NCI-H524 treated with DMSO at 0.1 percent for 48 hours (cell line): Measurements from ENCODE around the gene GPX4.
A peak's percentile ranks its signal among the peaks of the same experiment; 100 is the strongest.

Experiments
- DNase-seq: peaks from one replicate; lab custom pipeline; 2025; lab: John Stamatoyannopoulos, UW

The GPX4 gene

GRCh38 chr19:1103708-1104310 lies at the start of gene GPX4:
TSS of gene GPX4 (plus strand) at chr19:1103994. CDS start at chr19:1104044, 50 bp downstream.
- peak; percentile 90 for DNase-seq

- no peak for DNase-seq
Observed at GRCh38 chr19:1054102-1055027, 49.4 kb upstream of the GPX4 start.

- no peak for DNase-seq
Observed at GRCh38 chr19:1055028-1055425, 48.8 kb upstream of the GPX4 start.

GRCh38 chr19:1055886-1056620 lies 47.7 kb upstream of the GPX4 start:
- no peak for DNase-seq

GRCh38 chr19:1057176-1057855 lies 46.5 kb upstream of the GPX4 start:
- no peak for DNase-seq

GRCh38 chr19:1058112-1058511 lies 45.7 kb upstream of the GPX4 start:
- no peak for DNase-seq

GRCh38 chr19:1060689-1061088 lies 43.1 kb upstream of the GPX4 start:
- DNase-seq = no peak

- no peak for DNase-seq
Observed at GRCh38 chr19:1061987-1062386, 41.8 kb upstream of the GPX4 start.

GRCh38 chr19:1062387-1063029 lies 41.3 kb upstream of the GPX4 start:
- no peak for DNase-seq

GRCh38 chr19:1063030-1063908 lies 40.5 kb upstream of the GPX4 start:
- DNase-seq = no peak

GRCh38 chr19:1063909-1064660 lies 39.7 kb upstream of the GPX4 start:
- DNase-seq = no peak

GRCh38 chr19:1064661-1065605 lies 38.9 kb upstream of the GPX4 start:
- DNase-seq = no peak

GRCh38 chr19:1065606-1066109 lies 38.1 kb upstream of the GPX4 start:
- no peak for DNase-seq

GRCh38 chr19:1066251-1066747 lies 37.5 kb upstream of the GPX4 start:
- DNase-seq = no peak

GRCh38 chr19:1066748-1067340 lies 37.0 kb upstream of the GPX4 start, which contains the start of gene ARHGAP45:
TSS of gene ARHGAP45 (plus strand) at chr19:1067167. CDS start at chr19:1067406, 239 bp downstream.
- no peak for DNase-seq

- DNase-seq = no peak
Observed at GRCh38 chr19:1067341-1067957, 36.3 kb upstream of the GPX4 start.
